ENCODE measurements around the gene SNTG2.
"Not testable (repeated sequence)": the region's sequence is repeated elsewhere in the genome, so short reads cannot be mapped to it uniquely, and the experiment has no call there.

The SNTG2 gene

GRCh38 chr2:1060372-1060771 lies 109.7 kb downstream of the SNTG2 start:
- DNase-seq: no peak

- no peak for DNase-seq
Observed at GRCh38 chr2:1060987-1061386, 110.3 kb downstream of the SNTG2 start.

- no peak for DNase-seq
Observed at GRCh38 chr2:1068241-1068640, 117.6 kb downstream of the SNTG2 start.

GRCh38 chr2:1068822-1069221 lies 118.2 kb downstream of the SNTG2 start:
- no peak for DNase-seq

GRCh38 chr2:1069847-1070246 lies 119.2 kb downstream of the SNTG2 start:
- no peak for DNase-seq

GRCh38 chr2:1070601-1071000 lies 120.0 kb downstream of the SNTG2 start:
- DNase-seq: no peak

GRCh38 chr2:1071650-1072049 lies 121.0 kb downstream of the SNTG2 start:
- DNase-seq: no peak

GRCh38 chr2:1072250-1072649 lies 121.6 kb downstream of the SNTG2 start:
- DNase-seq: no peak

- DNase-seq: no peak
Observed at GRCh38 chr2:1077911-1078310, 127.3 kb downstream of the SNTG2 start.

- no peak for DNase-seq
Observed at GRCh38 chr2:1078326-1078725, 127.7 kb downstream of the SNTG2 start.

- DNase-seq: no peak
Observed at GRCh38 chr2:1079873-1080799, 129.5 kb downstream of the SNTG2 start.

- DNase-seq: no peak
Observed at GRCh38 chr2:1081451-1082225, 131.0 kb downstream of the SNTG2 start.

GRCh38 chr2:1082456-1083205 lies 132.0 kb downstream of the SNTG2 start:
- no peak for DNase-seq

- DNase-seq: no peak
Observed at GRCh38 chr2:1088192-1088860, 137.7 kb downstream of the SNTG2 start.

- DNase-seq: no peak
Observed at GRCh38 chr2:1088940-1089339, 138.3 kb downstream of the SNTG2 start.

GRCh38 chr2:1091895-1092585 lies 141.4 kb downstream of the SNTG2 start:
- no peak for DNase-seq

- not testable (repeated sequence) for DNase-seq
Observed at GRCh38 chr2:1093668-1094067, 143.0 kb downstream of the SNTG2 start.

- no peak for DNase-seq
Observed at GRCh38 chr2:1097101-1097500, 146.5 kb downstream of the SNTG2 start.

- DNase-seq: no peak
Observed at GRCh38 chr2:1099418-1099817, 148.8 kb downstream of the SNTG2 start.

GRCh38 chr2:1101011-1101782 lies 150.5 kb downstream of the SNTG2 start:
- no peak for DNase-seq

- no peak for DNase-seq
Observed at GRCh38 chr2:1101982-1102590, 151.4 kb downstream of the SNTG2 start.
